Stimulated activated CD4-positive, alpha-beta T cell treated with anti-CD3 and anti-CD28 coated beads, Interleukin-4, amount 100 ng/mL, for 4 hours (primary cell): ENCODE results near the gene LIMS2.

Experiments
- DNase-seq, 2 experiments: peaks; one replicate each; pipeline ENCODE4 v3.0.0-alpha.2; 2020

The LIMS2 gene

GRCh38 chr2:127656569-127657231, 18.6 kb downstream of the LIMS2 start:
- DNase-seq, result no peak

- DNase-seq, result no peak
Observed at GRCh38 chr2:127655209-127656073, 19.9 kb downstream of the LIMS2 start.

- no peak for DNase-seq
Observed at GRCh38 chr2:127654838-127655175, 20.5 kb downstream of the LIMS2 start.

GRCh38 chr2:127654084-127654837, 21.1 kb downstream of the LIMS2 start:
- no peak for DNase-seq

- DNase-seq, result no peak
Observed at GRCh38 chr2:127653421-127654083, 21.8 kb downstream of the LIMS2 start.

GRCh38 chr2:127652786-127653357, 22.5 kb downstream of the LIMS2 start:
- DNase-seq, result no peak

GRCh38 chr2:127651971-127652550, 23.3 kb downstream of the LIMS2 start:
- no peak for DNase-seq

GRCh38 chr2:127651381-127651809, 23.9 kb downstream of the LIMS2 start:
- no peak for DNase-seq

GRCh38 chr2:127650785-127651380, 24.4 kb downstream of the LIMS2 start:
- no peak for DNase-seq

- no peak for DNase-seq
Observed at GRCh38 chr2:127650041-127650784, 25.1 kb downstream of the LIMS2 start.

- peak; percentile 71 to 80 for DNase-seq
Observed at GRCh38 chr2:127649684-127650040, 25.7 kb downstream of the LIMS2 start.

- DNase-seq, result no peak
Observed at GRCh38 chr2:127649100-127649611, 26.2 kb downstream of the LIMS2 start.

- DNase-seq, result no peak
Observed at GRCh38 chr2:127648321-127648720, 27.0 kb downstream of the LIMS2 start.

GRCh38 chr2:127647242-127648190, 27.8 kb downstream of the LIMS2 start:
- no peak for DNase-seq

- no peak for DNase-seq
Observed at GRCh38 chr2:127646487-127647241, 28.7 kb downstream of the LIMS2 start.

GRCh38 chr2:127645395-127646291, 29.7 kb downstream of the LIMS2 start, which contains the start of gene GPR17:
Gene GPR17, plus strand, starts transcription at chr2:127646153. Its CDS starts 4,583 bp downstream, at chr2:127650736.
- no peak for DNase-seq

- DNase-seq, result no peak
Observed at GRCh38 chr2:127645026-127645394, 30.3 kb downstream of the LIMS2 start.
